Muscle of arm (tissue), 12 donors: ENCODE results near the gene KCNH3. TPM values are rescaled to one million over a fixed set of nuclear protein-coding genes. Genes with fewer than 3 reads are reported as not detected.

ENCODE experiments used
- DNase-seq: peaks from one replicate; pipeline ENCODE4 v3.0.0-alpha.2; 2013
- polyA plus RNA-seq, 12 donors: library from polyadenylated mRNA; unstranded; fragments of 120-200 nt; gene quantifications; one replicate each; pipeline ENCODE4 v1.2.1, GENCODE V29; 2013; ENCODE audit not compliant: insufficient read length in 12 of 12

The KCNH3 gene
- polyA plus RNA-seq, 12 donors: 0.75 to 2.5 (median 1.2) TPM; not detected in 2

DNA sequence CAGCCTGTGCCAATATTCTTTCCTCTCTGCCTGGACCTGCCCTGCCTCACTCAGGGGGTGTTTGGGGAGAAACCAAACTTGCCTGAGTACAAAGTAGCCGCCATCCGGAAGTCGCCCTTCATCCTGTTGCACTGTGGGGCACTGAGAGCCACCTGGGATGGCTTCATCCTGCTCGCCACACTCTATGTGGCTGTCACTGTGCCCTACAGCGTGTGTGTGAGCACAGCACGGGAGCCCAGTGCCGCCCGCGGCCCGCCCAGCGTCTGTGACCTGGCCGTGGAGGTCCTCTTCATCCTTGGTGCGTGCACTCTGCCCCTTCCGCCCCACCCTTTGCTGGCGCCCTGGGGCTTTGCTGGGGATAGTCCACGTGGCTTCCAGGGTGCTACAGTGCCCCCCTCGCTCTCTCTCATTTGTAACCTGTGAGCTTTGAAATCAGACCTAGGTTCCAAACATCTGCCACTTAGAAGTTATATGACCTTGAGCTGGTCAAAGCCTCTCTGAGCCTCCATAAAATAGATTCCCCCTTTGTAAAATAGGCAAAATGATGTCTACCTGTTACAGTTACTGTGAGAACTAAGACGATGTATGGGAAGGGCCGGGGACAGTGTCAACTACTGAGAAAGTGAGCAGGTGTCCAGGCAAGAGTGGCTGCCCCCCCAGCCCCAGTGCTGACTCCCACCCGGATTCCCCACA, 4.5 kb downstream of the KCNH3 start:
- DNase-seq: no peak

DNA sequence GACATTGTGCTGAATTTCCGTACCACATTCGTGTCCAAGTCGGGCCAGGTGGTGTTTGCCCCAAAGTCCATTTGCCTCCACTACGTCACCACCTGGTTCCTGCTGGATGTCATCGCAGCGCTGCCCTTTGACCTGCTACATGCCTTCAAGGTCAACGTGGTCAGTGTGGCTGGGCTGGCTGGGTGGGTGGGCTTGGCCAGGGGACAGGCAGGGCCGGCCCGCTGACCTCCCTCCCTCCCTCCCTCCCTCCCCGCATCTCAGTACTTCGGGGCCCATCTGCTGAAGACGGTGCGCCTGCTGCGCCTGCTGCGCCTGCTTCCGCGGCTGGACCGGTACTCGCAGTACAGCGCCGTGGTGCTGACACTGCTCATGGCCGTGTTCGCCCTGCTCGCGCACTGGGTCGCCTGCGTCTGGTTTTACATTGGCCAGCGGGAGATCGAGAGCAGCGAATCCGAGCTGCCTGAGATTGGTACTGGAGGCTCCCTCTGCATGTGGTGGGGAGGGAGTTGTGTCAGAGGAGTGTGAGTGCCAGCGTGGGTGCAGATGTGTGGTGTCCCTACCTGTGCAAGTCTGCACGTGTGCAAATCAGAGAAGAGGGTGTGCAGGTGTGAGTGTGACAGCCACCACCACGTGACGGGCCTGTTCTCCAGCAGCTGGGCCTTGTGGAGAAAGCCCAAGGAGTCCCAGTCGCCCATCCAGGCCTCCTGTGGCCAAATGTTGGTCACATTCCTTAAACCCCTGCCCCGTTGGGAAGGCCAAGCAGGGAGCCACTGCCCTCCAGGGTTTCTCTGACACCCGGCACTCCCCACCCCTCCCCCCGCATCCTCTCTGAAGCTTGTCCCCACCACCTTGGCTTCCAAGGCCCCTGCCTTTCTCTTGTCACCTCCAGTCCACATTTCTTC, 5.3 kb downstream of the KCNH3 start:
- DNase-seq: no peak

DNA sequence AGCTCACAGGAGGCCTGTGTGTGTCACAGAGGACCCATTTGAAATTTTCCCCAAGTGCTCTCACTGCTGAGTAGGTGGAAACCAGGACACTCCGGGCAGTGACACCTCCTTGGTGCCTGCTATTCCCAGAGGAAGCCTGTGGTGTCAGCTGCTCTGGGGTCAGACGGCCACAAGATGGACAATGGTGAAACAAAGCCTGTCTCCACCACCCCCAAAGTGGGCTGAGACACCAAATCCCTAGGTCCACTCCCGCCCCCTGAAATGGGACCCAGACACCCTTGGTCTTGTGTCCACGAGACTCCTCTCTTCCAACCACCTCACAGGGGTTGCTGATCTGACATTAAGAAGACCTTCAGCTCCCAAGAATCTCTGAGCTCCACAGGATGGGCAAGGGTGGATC, 7.0 kb downstream of the KCNH3 start:
- DNase-seq: no peak

DNA sequence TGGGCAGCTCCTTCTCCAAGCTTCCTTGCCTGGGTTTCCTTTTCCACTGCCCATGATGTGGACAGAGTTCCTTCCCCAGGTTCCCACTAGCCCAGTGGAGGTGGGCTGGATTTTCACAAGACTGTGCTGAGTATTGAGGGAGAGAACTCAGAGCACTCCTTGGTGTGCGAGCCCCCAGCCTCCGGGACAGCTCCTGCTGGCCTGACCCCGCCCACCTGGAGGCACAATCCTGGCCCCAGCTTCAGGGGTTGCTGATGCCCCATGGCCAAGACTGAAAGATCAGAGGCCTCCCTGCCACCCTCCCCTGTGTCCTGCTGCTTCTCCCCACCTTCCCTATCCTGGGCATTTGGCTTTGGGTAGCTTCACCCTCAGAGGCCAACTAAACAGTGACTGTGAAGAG, 7.7 kb downstream of the KCNH3 start:
- DNase-seq: no peak

DNA sequence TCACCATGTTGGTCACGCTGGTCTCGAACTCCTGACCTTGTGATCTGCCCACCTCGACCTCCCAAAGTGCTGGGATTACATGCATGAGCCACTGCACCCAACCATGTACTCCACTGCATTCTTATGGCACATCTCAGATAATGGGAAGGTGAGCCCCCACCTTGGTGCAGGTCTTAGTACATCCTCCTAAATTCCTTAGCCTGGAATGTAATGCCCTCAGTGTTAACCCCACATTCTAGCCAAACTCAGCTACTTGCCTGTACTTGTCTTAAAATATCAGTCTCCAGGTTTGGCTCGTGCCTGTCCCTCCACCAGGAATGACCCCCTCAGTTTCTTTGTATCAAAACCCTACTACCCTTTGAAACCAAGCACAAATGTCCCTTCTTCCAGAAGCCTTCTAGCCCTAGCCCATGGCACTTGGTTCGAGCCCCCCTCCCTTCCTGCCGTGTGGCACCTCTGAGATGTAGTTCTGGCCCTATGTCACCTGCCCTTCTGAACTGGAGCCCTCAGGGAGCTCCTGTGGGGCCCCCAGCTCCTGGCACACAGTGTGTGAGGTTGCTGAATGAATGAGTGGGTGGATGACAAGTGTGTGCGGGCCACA, 8.4 kb downstream of the KCNH3 start:
- DNase-seq: no peak

DNA sequence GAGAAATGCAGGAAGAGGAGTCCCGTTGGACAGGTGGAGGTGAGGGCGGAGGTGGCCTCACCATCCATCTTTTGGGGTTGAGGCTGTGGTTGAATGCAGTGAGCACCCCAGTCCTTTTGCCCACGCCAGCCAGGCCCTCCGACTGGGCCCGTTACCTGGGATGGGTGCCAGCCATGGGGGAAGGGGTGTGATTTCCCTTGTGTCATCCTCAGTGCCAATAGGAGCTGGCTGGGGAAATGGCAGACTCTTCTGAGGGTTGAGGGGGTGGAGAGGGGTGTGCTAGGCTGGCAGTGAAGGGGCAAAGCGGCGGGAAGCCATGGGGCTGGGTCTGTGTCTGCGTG, 9.6 kb downstream of the KCNH3 start:
- no peak for DNase-seq

DNA sequence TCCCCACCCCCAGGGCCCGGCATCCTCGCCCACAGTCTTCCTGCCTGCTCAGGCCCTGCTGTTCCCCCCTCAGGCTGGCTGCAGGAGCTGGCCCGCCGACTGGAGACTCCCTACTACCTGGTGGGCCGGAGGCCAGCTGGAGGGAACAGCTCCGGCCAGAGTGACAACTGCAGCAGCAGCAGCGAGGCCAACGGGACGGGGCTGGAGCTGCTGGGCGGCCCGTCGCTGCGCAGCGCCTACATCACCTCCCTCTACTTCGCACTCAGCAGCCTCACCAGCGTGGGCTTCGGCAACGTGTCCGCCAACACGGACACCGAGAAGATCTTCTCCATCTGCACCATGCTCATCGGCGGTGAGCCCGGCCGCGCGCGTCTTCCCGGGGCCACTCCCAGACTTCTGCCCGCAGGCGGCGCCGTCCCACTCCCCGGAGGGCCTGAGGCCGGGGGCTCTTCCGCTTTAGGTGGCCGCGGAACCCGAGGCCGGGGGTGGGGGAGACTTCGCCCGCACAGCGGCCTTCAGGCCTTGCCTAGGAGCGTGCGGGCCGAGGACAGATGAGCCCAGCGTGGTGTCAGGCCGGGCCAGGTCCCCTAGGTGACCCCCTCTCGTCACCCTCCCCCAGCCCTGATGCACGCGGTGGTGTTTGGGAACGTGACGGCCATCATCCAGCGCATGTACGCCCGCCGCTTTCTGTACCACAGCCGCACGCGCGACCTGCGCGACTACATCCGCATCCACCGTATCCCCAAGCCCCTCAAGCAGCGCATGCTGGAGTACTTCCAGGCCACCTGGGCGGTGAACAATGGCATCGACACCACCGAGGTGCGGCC, 10.2 kb downstream of the KCNH3 start:
- peak; percentile 39 for DNase-seq

DNA sequence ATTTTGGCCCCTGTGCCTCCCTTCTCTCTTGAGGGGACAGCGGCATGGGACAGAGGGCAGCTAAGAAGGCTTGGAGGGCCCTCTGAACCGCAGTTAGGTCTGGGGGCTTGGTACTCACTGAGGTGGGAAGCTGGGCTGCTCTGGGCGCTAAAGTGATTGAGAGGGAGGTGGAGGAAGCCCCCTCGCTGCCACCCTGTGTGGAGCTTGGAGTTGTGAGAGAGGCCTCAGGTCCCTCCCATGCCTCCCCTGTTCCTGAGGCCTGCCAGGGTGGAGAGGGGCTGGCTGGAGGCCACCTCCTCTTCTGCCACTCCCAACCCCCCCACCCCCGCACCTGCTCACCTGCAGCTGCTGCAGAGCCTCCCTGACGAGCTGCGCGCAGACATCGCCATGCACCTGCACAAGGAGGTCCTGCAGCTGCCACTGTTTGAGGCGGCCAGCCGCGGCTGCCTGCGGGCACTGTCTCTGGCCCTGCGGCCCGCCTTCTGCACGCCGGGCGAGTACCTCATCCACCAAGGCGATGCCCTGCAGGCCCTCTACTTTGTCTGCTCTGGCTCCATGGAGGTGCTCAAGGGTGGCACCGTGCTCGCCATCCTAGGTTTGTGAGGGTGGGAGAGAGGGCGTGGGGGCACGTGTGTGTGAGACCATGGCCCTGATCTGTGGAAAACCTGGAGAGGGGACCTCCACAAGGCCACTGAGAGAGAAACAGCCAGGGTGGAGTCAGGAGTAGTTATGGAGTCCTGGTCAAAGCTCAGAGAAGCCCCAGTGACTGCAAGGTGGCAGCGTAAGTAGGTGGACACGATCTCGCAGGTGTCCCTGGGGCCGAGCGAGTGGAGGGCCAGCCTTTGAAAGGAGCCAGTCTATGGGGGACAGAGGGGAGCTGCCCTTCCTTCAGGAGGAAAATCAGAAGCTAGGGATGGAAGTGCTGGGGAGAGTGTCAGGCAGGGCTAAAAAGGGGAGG, 11.2 kb downstream of the KCNH3 start:
- no peak for DNase-seq

DNA sequence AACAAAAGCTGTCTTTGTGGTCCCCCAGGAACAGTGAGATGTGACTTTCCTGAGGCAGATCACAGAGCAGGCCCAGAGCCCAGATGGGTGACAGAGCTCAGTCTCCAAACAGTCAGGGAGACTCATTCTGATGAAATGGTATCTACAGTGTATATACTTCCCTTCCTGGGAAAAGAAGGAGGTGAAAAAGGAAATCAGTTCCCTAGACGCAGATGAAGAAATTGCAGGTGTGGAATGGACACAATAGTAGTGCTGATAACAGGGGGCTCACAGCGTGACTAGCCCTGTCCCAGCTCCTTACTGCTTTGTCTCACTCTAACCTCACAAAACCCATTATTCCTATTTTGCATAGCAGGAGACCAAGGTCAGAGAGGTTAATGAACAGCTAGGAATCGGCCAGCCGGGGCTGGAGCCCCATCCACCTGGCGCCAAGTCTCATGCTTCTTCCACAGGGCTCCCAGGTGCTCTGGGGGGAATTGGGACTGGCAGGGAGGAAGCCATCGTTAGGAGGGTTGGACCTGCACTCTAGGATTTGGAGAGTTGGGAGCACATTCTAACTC, 11.9 kb downstream of the KCNH3 start:
- no peak for DNase-seq

DNA sequence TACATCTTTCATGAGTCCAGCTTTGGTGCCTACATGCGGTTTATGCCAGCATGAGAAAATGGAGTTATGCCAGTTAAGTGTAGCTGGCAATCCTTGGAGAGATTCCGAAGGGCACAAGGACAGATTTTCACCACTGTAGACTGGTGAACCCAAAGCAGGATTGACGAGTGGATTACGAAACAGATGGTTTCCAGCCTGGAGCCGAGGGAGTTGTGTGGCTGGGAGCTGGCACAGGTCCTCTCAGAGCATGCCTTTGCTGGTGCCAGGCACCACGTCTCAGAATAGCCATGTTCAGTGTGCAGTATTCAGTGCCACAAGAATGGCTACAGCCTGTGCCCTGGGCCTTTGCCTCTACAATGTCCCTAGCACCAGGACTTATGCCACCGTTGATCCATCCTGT, 13.2 kb downstream of the KCNH3 start:
- no peak for DNase-seq

DNA sequence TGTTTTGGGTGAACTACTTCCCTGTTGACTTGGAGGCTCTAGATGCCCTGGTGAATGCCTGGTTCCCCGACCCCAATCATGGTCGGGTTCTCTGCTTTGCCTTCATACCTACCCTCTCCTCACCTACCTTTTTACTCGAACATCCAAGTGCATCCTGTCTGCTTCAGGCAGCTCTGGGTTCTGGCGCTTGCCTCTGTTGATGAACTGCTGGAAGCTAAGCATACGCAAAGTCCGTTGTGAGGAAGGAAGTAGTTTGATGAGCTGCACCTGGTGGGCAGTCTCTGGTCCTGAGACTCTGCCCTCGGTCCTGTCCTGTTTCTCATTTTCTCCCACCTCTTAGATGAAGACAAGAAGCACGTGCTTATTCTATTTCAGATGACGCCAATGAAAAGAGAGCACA, 13.6 kb downstream of the KCNH3 start:
- DNase-seq: no peak

DNA sequence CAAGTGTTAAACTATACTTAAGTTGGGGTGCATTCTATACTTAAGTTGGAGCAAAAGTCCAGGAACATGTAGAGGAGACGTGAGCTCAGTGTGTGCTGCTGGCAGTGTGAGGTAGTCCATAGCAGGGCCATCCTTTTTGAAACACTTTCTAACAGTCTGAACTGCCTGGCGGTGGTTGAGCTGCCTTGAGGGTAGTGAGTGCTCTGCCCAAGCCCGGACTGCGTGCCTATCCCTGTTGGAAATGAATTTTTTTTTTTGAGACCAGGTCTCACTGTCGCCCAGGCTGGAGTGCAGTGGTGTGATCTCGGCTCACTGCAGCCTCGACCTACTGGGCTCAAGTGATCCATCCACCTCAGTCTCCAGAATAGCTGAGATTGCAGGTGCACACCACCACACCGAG, 14.1 kb downstream of the KCNH3 start:
- no peak for DNase-seq

DNA sequence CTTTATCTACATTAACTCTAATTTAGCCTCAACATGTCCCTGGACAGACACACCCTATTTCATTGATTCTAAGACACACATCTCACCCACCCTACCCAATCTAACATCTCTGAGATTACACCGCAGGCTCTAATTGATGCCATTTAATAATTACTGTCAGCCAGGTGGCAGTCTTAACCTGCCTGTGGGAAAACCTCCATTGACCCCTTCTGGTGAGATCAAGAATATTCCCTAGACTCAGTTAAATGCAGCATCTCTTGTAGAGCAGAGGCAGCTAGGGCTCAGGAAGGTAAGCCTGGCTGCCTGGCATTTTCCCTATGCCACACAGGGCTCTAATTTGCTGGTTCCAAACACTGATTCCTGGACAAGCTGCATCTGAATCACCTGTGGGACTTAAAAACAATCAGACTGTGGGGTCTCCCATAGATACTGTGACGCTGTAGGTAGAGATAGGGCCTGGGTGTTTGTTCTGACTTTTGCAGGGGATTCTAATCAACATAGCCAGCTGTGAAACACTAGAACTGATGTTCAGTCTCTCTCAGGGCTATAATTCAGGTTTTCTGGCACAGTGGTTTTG, 14.8 kb downstream of the KCNH3 start:
- DNase-seq: no peak

DNA sequence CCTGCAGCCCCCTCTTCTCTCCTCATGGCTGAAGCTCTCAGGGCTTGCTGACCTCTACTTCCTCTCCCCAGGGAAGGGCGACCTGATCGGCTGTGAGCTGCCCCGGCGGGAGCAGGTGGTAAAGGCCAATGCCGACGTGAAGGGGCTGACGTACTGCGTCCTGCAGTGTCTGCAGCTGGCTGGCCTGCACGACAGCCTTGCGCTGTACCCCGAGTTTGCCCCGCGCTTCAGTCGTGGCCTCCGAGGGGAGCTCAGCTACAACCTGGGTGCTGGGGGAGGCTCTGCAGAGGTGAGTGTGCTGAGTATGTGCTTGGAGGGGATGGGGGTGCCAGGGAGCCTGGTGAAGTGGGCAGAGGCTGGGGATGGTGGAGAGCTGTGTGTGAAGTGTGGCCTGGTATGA, 15.4 kb downstream of the KCNH3 start:
- DNase-seq: no peak

DNA sequence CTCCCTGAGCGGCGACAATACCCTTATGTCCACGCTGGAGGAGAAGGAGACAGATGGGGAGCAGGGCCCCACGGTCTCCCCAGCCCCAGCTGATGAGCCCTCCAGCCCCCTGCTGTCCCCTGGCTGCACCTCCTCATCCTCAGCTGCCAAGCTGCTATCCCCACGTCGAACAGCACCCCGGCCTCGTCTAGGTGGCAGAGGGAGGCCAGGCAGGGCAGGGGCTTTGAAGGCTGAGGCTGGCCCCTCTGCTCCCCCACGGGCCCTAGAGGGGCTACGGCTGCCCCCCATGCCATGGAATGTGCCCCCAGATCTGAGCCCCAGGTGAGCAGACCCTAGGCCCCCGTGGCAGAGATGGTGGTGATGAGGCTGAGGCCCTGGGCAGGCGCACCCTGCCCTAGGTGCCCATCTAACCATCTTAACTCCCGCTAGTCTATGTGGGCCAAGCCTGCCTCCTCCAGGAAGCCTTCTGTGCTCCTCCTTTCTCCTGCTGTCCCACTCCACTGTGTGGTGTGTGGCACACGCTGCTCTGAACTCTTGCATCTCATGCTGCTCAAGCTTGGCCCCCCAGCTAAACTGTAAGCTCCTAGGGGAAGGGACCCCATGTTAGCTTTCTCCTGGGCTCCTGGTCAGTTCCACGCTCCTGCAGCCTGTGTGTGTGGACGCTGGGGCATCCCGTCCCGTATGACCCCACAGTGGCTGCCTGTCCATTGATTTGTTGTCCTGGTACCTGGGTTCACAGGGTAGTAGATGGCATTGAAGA, 17.0 kb downstream of the KCNH3 start:
- no peak for DNase-seq

DNA sequence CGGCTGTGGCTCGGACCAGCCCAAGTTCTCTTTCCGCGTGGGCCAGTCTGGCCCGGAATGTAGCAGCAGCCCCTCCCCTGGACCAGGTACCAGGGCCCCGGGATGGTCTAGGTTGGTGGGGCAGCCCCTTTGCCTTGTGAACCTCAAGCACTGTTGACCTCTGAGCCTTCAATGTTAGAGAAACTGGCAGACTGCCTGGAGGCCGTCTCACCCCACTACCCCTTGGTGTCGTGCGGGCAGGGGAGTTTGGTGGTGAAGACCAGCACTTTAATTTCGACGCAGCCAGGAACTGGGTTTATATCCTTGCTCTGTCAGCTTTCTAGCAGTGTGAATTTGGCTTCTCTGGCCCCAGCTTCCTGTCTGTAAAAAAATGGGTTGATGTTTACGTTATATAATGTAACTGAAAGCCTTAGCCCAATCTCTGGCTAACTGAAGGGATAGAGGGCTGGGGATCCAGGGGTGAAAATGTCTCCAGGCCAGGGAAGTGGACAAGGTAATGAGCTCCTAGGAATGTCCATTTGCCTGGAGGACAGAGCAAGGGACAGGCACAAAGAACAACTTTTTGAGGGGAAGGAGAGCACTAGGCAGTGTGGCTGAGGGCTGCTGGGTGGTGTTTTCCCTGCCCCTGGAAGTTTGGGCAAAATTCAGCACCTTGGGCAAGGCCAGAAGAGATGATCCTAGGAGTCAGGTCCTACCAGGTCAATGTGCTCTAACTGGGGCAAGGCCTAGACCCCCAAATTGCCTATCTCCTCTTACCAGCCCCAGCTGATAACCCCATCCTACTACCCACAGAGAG, 17.8 kb downstream of the KCNH3 start:
- no peak for DNase-seq

DNA sequence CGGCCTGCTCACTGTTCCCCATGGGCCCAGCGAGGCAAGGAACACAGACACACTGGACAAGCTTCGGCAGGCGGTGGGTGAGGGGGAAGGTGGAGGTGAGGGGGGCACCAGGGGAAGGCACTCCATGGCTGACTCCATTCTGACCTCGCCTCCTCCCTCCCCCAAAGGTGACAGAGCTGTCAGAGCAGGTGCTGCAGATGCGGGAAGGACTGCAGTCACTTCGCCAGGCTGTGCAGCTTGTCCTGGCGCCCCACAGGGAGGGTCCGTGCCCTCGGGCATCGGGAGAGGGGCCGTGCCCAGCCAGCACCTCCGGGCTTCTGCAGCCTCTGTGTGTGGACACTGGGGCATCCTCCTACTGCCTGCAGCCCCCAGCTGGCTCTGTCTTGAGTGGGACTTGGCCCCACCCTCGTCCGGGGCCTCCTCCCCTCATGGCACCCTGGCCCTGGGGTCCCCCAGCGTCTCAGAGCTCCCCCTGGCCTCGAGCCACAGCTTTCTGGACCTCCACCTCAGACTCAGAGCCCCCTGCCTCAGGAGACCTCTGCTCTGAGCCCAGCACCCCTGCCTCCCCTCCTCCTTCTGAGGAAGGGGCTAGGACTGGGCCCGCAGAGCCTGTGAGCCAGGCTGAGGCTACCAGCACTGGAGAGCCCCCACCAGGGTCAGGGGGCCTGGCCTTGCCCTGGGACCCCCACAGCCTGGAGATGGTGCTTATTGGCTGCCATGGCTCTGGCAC, 18.5 kb downstream of the KCNH3 start:
- no peak for DNase-seq

DNA sequence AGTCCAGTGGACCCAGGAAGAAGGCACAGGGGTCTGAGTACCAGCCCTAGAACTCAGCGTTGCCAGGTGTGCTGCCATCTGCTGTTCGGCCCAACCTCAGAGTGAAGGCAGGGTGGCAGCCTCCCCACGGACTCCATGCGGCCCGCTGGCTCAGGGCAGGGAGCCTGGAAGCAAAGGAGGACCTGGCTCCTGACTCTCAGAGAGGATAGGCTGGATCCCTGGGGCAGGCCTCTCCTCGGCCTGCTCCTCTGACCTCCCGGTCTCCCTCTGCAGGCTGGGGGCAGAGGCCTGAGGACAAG, 19.0 kb downstream of the KCNH3 start:
- DNase-seq: no peak
